ENCODE results near the gene PLB1.

GRCh38 chr2:28632791-28633190 lies 136.9 kb downstream of the PLB1 start:
- TF ChIP-seq CTCF (IDR thresholded peaks at IDR 0.05; ENCODE audit: insufficient read depth, low read length) (no peak), GABPA (IDR thresholded peaks at IDR 0.05; ENCODE audit: low read depth) (no peak), POLR2AphosphoS5 (IDR thresholded peaks at IDR 0.05; ENCODE audit: low read depth) (no peak), REST (IDR thresholded peaks at IDR 0.05; ENCODE audit: insufficient replicate concordance, low read depth) (no peak)
